ENCODE measurements around the gene GOLM1.

DNA sequence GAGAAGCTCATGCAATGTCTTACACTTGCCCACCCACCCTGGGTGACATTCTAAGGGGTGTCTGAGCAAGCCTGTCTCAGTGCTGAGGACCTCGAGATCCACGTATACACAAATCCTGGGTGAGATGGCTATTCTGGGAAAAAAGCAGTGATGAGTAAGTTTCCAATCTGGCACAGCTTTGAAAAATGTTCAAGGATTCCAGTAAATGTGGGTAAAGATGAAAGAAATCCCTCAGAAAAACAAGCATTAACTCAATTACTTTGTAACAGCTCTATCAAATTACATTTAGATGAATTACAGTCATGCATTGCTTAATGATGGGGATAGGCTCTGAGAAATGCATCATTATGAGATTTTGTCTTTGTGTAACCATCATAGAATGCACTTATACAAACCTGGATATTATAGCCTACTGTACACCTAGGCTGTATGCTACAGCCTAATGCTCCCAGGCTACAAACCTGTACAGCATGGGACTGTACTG lies 26.9 kb downstream of the GOLM1 start:
- TF ChIP-seq, protein P1, sequence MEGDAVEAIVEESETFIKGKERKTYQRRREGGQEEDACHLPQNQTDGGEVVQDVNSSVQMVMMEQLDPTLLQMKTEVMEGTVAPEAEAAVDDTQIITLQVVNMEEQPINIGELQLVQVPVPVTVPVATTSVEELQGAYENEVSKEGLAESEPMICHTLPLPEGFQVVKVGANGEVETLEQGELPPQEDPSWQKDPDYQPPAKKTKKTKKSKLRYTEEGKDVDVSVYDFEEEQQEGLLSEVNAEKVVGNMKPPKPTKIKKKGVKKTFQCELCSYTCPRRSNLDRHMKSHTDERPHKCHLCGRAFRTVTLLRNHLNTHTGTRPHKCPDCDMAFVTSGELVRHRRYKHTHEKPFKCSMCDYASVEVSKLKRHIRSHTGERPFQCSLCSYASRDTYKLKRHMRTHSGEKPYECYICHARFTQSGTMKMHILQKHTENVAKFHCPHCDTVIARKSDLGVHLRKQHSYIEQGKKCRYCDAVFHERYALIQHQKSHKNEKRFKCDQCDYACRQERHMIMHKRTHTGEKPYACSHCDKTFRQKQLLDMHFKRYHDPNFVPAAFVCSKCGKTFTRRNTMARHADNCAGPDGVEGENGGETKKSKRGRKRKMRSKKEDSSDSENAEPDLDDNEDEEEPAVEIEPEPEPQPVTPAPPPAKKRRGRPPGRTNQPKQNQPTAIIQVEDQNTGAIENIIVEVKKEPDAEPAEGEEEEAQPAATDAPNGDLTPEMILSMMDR (conservative IDR thresholded peaks at IDR 0.05; ENCODE audit: low read depth, low read length), result no peak
- TF ChIP-seq NFE2L2 (IDR thresholded peaks at IDR 0.05; ENCODE audit: low read depth, low read length) (no peak), POLR2A (IDR thresholded peaks at IDR 0.05; ENCODE audit: low read depth, low read length) (no peak), MXI1 (IDR thresholded peaks at IDR 0.05; ENCODE audit: borderline replicate concordance, low read depth, low read length) (no peak), RAD21 (IDR thresholded peaks at IDR 0.05; ENCODE audit: low read length) (no peak), FOS (IDR thresholded peaks at IDR 0.05; ENCODE audit: low read depth, low read length) (no peak), CHD1 (IDR thresholded peaks at IDR 0.05; ENCODE audit: low read depth, low read length) (no peak), CEBPB (IDR thresholded peaks at IDR 0.05; ENCODE audit: low read depth, low read length) (0 out of 2 replicates have a peak, but pooled peaks have one; percentile 12), BHLHE40 (IDR thresholded peaks at IDR 0.05; ENCODE audit: low read depth, low read length) (no peak), MAFK (IDR thresholded peaks at IDR 0.05; ENCODE audit: low read depth, low read length) (no peak), RCOR1 (IDR thresholded peaks at IDR 0.05; ENCODE audit: insufficient replicate concordance, low read length) (no peak), MAZ (IDR thresholded peaks at IDR 0.05; ENCODE audit: borderline replicate concordance, low read depth, low read length) (no peak)
- TF ChIP-seq, protein P2, sequence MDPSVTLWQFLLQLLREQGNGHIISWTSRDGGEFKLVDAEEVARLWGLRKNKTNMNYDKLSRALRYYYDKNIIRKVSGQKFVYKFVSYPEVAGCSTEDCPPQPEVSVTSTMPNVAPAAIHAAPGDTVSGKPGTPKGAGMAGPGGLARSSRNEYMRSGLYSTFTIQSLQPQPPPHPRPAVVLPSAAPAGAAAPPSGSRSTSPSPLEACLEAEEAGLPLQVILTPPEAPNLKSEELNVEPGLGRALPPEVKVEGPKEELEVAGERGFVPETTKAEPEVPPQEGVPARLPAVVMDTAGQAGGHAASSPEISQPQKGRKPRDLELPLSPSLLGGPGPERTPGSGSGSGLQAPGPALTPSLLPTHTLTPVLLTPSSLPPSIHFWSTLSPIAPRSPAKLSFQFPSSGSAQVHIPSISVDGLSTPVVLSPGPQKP (IDR thresholded peaks at IDR 0.05; ENCODE audit: borderline replicate concordance, low read depth, low read length), result no peak
- TF ChIP-seq, protein P3, sequence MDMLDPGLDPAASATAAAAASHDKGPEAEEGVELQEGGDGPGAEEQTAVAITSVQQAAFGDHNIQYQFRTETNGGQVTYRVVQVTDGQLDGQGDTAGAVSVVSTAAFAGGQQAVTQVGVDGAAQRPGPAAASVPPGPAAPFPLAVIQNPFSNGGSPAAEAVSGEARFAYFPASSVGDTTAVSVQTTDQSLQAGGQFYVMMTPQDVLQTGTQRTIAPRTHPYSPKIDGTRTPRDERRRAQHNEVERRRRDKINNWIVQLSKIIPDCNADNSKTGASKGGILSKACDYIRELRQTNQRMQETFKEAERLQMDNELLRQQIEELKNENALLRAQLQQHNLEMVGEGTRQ (IDR thresholded peaks at IDR 0.05; ENCODE audit: low read depth, low read length), result no peak

All from IMR-90 (cell line).